Endothelial cell (in vitro differentiated cells): ENCODE results near the gene SELENOF. TPM values are rescaled to one million over a fixed set of nuclear protein-coding genes. Genes with fewer than 3 reads are reported as not detected.

ENCODE experiments used
- DNase-seq: peaks from one replicate; pipeline ENCODE4 v3.0.0; 2021; ENCODE audit warnings: low spot score
- H3K27ac Mint-ChIP-seq: one replicate; pipeline ENCODE4 v1.8.0; 2021; ENCODE audit warnings: mixed read lengths, inconsistent platforms; ENCODE audit not compliant: unreplicated experiment
- H3K27me3 Mint-ChIP-seq: one replicate; pipeline ENCODE4 v1.8.0; 2021; ENCODE audit warnings: mild to moderate bottlenecking, moderate library complexity, mixed read lengths, inconsistent platforms; ENCODE audit not compliant: unreplicated experiment
- H3K36me3 Mint-ChIP-seq: one replicate; pipeline ENCODE4 v1.8.0; 2021; ENCODE audit warnings: mild to moderate bottlenecking, low read depth, mixed read lengths, inconsistent platforms; ENCODE audit not compliant: unreplicated experiment
- H3K4me1 Mint-ChIP-seq: one replicate; pipeline ENCODE4 v1.8.0; 2021; ENCODE audit warnings: mild to moderate bottlenecking, mixed read lengths, inconsistent platforms; ENCODE audit not compliant: unreplicated experiment
- H3K4me3 Mint-ChIP-seq: one replicate; pipeline ENCODE4 v1.8.0; 2021; ENCODE audit warnings: mild to moderate bottlenecking, mixed read lengths, inconsistent platforms; ENCODE audit not compliant: unreplicated experiment
- H3K9me3 Mint-ChIP-seq: one replicate; pipeline ENCODE4 v1.8.0; 2021; ENCODE audit warnings: mixed read lengths, inconsistent platforms; ENCODE audit not compliant: unreplicated experiment
- CTCF ChIP-seq: fragments of 200-600 bp; sonication (generic); IDR thresholded peaks from one replicate; pipeline ENCODE4 v1.5.0; 2021; ENCODE audit warnings: antibody characterized with exemption; ENCODE audit not compliant: unreplicated experiment
- total RNA-seq: library from RNA; stranded (reverse); fragmentation: NEBNext Ultra II Directional; extraction: Animal tissue kit (Norgen Biotek cat#: 25700); gene quantifications from one replicate; pipeline ENCODE4 v1.2.1, GENCODE V29; 2021; ENCODE audit not compliant: unreplicated experiment

Gene SELENOF
- total RNA-seq, 1 donor from 2014 or later = 131 TPM

- H3K27ac Mint-ChIP-seq = no peak overlapping the region
- no peak for DNase-seq
- peaks cover 11% of the 10 kb centered on the region for H3K9me3 Mint-ChIP-seq
- no peaks in the 10 kb centered on the region for H3K27me3 Mint-ChIP-seq
- H3K36me3 Mint-ChIP-seq = peaks cover 24% of the 10 kb centered on the region
- no peak overlapping the region for H3K4me3 Mint-ChIP-seq
- peaks cover 7% of the 10 kb centered on the region for H3K4me1 Mint-ChIP-seq
- TF ChIP-seq CTCF = no peak
Observed at GRCh38 chr1:86924324-86924960, 10.5 kb upstream of the SELENOF start.

DNA sequence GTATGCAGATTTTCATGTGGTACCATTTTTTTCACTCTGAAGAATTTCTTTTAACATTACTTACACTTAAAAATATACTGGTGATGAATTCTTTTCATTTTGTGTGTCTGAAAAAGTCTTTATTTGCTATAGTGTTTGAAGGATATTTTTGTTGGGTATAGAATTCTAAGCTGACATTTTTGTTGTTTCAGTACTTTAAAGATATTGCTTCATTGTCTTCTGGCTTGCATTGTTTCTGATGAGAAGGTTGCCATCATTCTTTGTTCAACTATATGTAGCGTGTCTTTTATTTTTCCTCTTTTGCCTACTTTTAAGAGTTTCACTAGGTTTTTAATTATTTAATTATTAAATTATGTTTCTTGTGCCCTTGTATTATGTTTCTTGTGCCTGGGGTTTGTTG is 8.5 kb upstream of the SELENOF start:
- peaks cover 11% of the 10 kb centered on the region for H3K9me3 Mint-ChIP-seq
- no peaks in the 10 kb centered on the region for H3K27me3 Mint-ChIP-seq
- no peak overlapping the region for H3K27ac Mint-ChIP-seq
- H3K36me3 Mint-ChIP-seq = peaks cover 24% of the 10 kb centered on the region
- no peak for TF ChIP-seq CTCF
- DNase-seq = no peak
- H3K4me1 Mint-ChIP-seq = peaks cover 7% of the 10 kb centered on the region
- no peak overlapping the region for H3K4me3 Mint-ChIP-seq

GRCh38 chr1:86916752-86917151 is 2.8 kb upstream of the SELENOF start:
- H3K4me1 Mint-ChIP-seq = peaks cover 8% of the 10 kb centered on the region
- no peak for TF ChIP-seq CTCF
- no peaks in the 10 kb centered on the region for H3K9me3 Mint-ChIP-seq
- peaks cover 5% of the 10 kb centered on the region for H3K27me3 Mint-ChIP-seq
- H3K27ac Mint-ChIP-seq = no peak overlapping the region
- DNase-seq = no peak
- H3K36me3 Mint-ChIP-seq = peaks cover 6% of the 10 kb centered on the region
- H3K4me3 Mint-ChIP-seq = no peak overlapping the region

DNA sequence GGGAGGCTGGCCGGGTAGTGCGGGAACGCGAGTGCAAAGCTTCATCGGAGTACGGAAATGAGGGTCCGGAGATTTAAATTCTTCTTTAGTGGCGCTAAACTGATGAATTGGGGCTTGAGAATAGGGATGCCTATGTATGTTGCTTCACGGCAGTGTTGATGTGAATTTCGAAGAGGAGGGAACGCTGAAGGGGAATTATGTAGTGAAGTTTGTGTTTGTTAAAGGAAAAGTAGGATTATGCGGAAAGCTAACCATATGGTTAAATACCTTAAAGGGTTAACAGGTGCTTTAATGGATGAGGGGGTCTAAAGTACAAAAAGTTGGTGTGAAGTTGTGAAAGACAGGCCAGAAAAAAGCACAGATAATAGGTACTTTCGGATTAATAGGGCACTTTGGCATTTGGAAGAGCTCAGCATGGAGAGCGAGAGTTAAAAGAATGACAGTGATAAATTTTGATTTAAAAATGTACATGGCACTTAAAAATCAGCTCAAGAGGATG is 1.9 kb upstream of the SELENOF start:
- Mint-ChIP-seq H3K9me3 (no peaks in the 10 kb centered on the region), H3K27ac (no peak overlapping the region), H3K4me1 (peaks cover 16% of the 10 kb centered on the region), H3K4me3 (no peak overlapping the region), H3K36me3 (peaks cover 8% of the 10 kb centered on the region), H3K27me3 (peaks cover 5% of the 10 kb centered on the region)
- no peak for TF ChIP-seq CTCF
- no peak for DNase-seq

- peak; percentile 50 for DNase-seq
- Mint-ChIP-seq H3K27me3 (peaks cover 5% of the 10 kb centered on the region), H3K36me3 (peaks cover 10% of the 10 kb centered on the region), H3K9me3 (no peaks in the 10 kb centered on the region), H3K4me1 (peaks cover 18% of the 10 kb centered on the region), H3K27ac (no peak overlapping the region), H3K4me3 (no peak overlapping the region)
- TF ChIP-seq CTCF = no peak
Observed at GRCh38 chr1:86914998-86915736, 1.2 kb upstream of the SELENOF start.
